BLaER1 (cell line): ENCODE results near the gene DAPK2.
"Not testable (repeated sequence)": the region's sequence is repeated elsewhere in the genome, so short reads cannot be mapped to it uniquely, and the experiment has no call there.

Experiments used
- H3K27ac ChIP-seq: shearing (Covaris generic); formaldehyde crosslinking; 2 replicates; pipeline ENCODE4 v1.8.1; 2022
- H3K27me3 ChIP-seq: shearing (Covaris generic); formaldehyde crosslinking; 2 replicates; pipeline ENCODE4 v1.8.1; 2022
- H3K36me3 ChIP-seq: shearing (Covaris generic); formaldehyde crosslinking; 2 replicates; pipeline ENCODE4 v1.8.1; 2022
- H3K4me1 ChIP-seq: shearing (Covaris generic); formaldehyde crosslinking; 2 replicates; pipeline ENCODE4 v1.8.1; 2022
- H3K4me2 ChIP-seq: shearing (Covaris generic); formaldehyde crosslinking; 2 replicates; pipeline ENCODE4 v1.8.1; 2022
- H3K4me3 ChIP-seq: shearing (Covaris generic); formaldehyde crosslinking; 2 replicates; pipeline ENCODE4 v1.8.1; 2022
- H3K9ac ChIP-seq: shearing (Covaris generic); formaldehyde crosslinking; 2 replicates; pipeline ENCODE4 v1.8.1; 2022
- H3K9me3 ChIP-seq: shearing (Covaris generic); formaldehyde crosslinking; 2 replicates; pipeline ENCODE4 v1.8.1; 2022
- H4K20me1 ChIP-seq: shearing (Covaris generic); formaldehyde crosslinking; 2 replicates; pipeline ENCODE4 v1.8.1; 2022
- Cebpa-rat ChIP-seq: shearing (Covaris generic); IDR thresholded peaks from 2 replicates; pipeline ENCODE4 v1.8.1; 2022

The DAPK2 gene

GRCh38 chr15:63902671-63903035 is 143.6 kb downstream of the DAPK2 start:
- no peak overlapping the region for H3K27ac ChIP-seq
- H3K4me3 ChIP-seq, result no peak overlapping the region
- no peak overlapping the region for H3K9ac ChIP-seq
- peaks cover 63% of the 10 kb centered on the region for H3K4me1 ChIP-seq
- H3K27me3 ChIP-seq, result no peaks in the 10 kb centered on the region
- no peak overlapping the region for H3K4me2 ChIP-seq
- H3K36me3 ChIP-seq, result no peaks in the 10 kb centered on the region
- H3K9me3 ChIP-seq, result no peaks in the 10 kb centered on the region
- H4K20me1 ChIP-seq, result no peaks in the 10 kb centered on the region
- TF ChIP-seq Cebpa-rat, result no peak

- no peaks in the 10 kb centered on the region for H3K27me3 ChIP-seq
- peaks cover 68% of the 10 kb centered on the region for H3K4me1 ChIP-seq
- H3K27ac ChIP-seq, result no peak overlapping the region
- peak overlapping the region; percentile 56 for H3K4me2 ChIP-seq
- no peaks in the 10 kb centered on the region for H3K9me3 ChIP-seq
- H3K4me3 ChIP-seq, result no peak overlapping the region
- H3K36me3 ChIP-seq, result no peaks in the 10 kb centered on the region
- H3K9ac ChIP-seq, result no peak overlapping the region
- no peaks in the 10 kb centered on the region for H4K20me1 ChIP-seq
- no peak for TF ChIP-seq Cebpa-rat
Observed at GRCh38 chr15:63901912-63902670, 144.2 kb downstream of the DAPK2 start.

GRCh38 chr15:63900306-63900705 is 146.0 kb downstream of the DAPK2 start:
- no peak overlapping the region for H3K27ac ChIP-seq

GRCh38 chr15:63899606-63900005 is 146.7 kb downstream of the DAPK2 start:
- not testable (repeated sequence) for H3K27ac ChIP-seq, H3K9ac ChIP-seq, H3K27me3 ChIP-seq, H3K4me3 ChIP-seq, H3K36me3 ChIP-seq, H3K9me3 ChIP-seq, H4K20me1 ChIP-seq
- Histone ChIP-seq H3K4me1 (peaks cover 74% of the 10 kb centered on the region), H3K4me2 (peak overlapping the region; percentile 50; the same call in 1 of the 2 replicates)

More at GRCh38 chr15:63900306-63900705, 146.0 kb downstream of the DAPK2 start:
- Histone ChIP-seq H3K4me2 (peak overlapping the region; percentile 50), H3K9me3 (no peaks in the 10 kb centered on the region), H3K4me1 (peaks cover 70% of the 10 kb centered on the region), H3K9ac (no peak overlapping the region), H4K20me1 (no peaks in the 10 kb centered on the region), H3K36me3 (no peaks in the 10 kb centered on the region), H3K27me3 (no peaks in the 10 kb centered on the region), H3K4me3 (no peak overlapping the region)
- TF ChIP-seq Cebpa-rat, result no peak

- no peak overlapping the region for H3K27ac ChIP-seq
- no peaks in the 10 kb centered on the region for H4K20me1 ChIP-seq
- no peaks in the 10 kb centered on the region for H3K36me3 ChIP-seq
- no peaks in the 10 kb centered on the region for H3K9me3 ChIP-seq
- no peak overlapping the region for H3K9ac ChIP-seq
- H3K4me2 ChIP-seq, result peak overlapping the region; percentile 50
- H3K27me3 ChIP-seq, result no peaks in the 10 kb centered on the region
- no peak for TF ChIP-seq Cebpa-rat
- peaks cover 78% of the 10 kb centered on the region for H3K4me1 ChIP-seq
- no peak overlapping the region for H3K4me3 ChIP-seq
Observed at GRCh38 chr15:63899193-63899592, 147.1 kb downstream of the DAPK2 start.

GRCh38 chr15:63896336-63897115 is 149.8 kb downstream of the DAPK2 start:
- Histone ChIP-seq H3K9ac (no peak overlapping the region; the same call in 1 of the 2 replicates), H3K4me2 (peak overlapping the region; percentile 80), H3K4me1 (peaks cover 92% of the 10 kb centered on the region)

GRCh38 chr15:63895787-63896218 is 150.5 kb downstream of the DAPK2 start:
- Histone ChIP-seq H3K4me1 (peaks cover 91% of the 10 kb centered on the region), H3K9ac (no peak overlapping the region; the same call in 1 of the 2 replicates)

More at GRCh38 chr15:63896336-63897115, 149.8 kb downstream of the DAPK2 start:
- peak overlapping the region; percentile 59 for H3K27ac ChIP-seq
- TF ChIP-seq Cebpa-rat, result no peak
- H3K9me3 ChIP-seq, result no peaks in the 10 kb centered on the region
- no peaks in the 10 kb centered on the region for H3K36me3 ChIP-seq
- no peaks in the 10 kb centered on the region for H4K20me1 ChIP-seq
- no peaks in the 10 kb centered on the region for H3K27me3 ChIP-seq
- H3K4me3 ChIP-seq, result no peak overlapping the region

GRCh38 chr15:63895194-63895593 is 151.1 kb downstream of the DAPK2 start:
- Histone ChIP-seq H3K4me3 (no peak overlapping the region), H3K4me2 (peak overlapping the region; percentile 80), H3K4me1 (peaks cover 85% of the 10 kb centered on the region), H3K9ac (no peak overlapping the region), H3K36me3 (no peaks in the 10 kb centered on the region), H3K27me3 (no peaks in the 10 kb centered on the region), H4K20me1 (no peaks in the 10 kb centered on the region), H3K9me3 (no peaks in the 10 kb centered on the region), H3K27ac (no peak overlapping the region)
- no peak for TF ChIP-seq Cebpa-rat

More at GRCh38 chr15:63895787-63896218, 150.5 kb downstream of the DAPK2 start:
- Histone ChIP-seq H4K20me1 (no peaks in the 10 kb centered on the region), H3K27me3 (no peaks in the 10 kb centered on the region), H3K9me3 (no peaks in the 10 kb centered on the region), H3K4me2 (peak overlapping the region; percentile 80), H3K27ac (no peak overlapping the region), H3K36me3 (no peaks in the 10 kb centered on the region), H3K4me3 (no peak overlapping the region)
- no peak for TF ChIP-seq Cebpa-rat

GRCh38 chr15:63894662-63894949 is 151.7 kb downstream of the DAPK2 start:
- Histone ChIP-seq H3K9ac (peak overlapping the region; percentile 21; the same call in 1 of the 2 replicates), H3K4me3 (no peak overlapping the region), H3K27ac (peak overlapping the region; percentile 66), H3K4me1 (peaks cover 79% of the 10 kb centered on the region), H3K4me2 (peak overlapping the region; percentile 80), H3K27me3 (no peaks in the 10 kb centered on the region), H3K9me3 (no peaks in the 10 kb centered on the region), H4K20me1 (no peaks in the 10 kb centered on the region), H3K36me3 (no peaks in the 10 kb centered on the region)
- no peak for TF ChIP-seq Cebpa-rat
